ENCODE results near the gene MAGEH1. TPM values are rescaled to one million over a fixed set of nuclear protein-coding genes. Genes with fewer than 3 reads are reported as not detected.

Gene MAGEH1
- total and polyA plus RNA-seq, 7 donors, result 5.8 to 20.4 (median 8.2) TPM

DNA sequence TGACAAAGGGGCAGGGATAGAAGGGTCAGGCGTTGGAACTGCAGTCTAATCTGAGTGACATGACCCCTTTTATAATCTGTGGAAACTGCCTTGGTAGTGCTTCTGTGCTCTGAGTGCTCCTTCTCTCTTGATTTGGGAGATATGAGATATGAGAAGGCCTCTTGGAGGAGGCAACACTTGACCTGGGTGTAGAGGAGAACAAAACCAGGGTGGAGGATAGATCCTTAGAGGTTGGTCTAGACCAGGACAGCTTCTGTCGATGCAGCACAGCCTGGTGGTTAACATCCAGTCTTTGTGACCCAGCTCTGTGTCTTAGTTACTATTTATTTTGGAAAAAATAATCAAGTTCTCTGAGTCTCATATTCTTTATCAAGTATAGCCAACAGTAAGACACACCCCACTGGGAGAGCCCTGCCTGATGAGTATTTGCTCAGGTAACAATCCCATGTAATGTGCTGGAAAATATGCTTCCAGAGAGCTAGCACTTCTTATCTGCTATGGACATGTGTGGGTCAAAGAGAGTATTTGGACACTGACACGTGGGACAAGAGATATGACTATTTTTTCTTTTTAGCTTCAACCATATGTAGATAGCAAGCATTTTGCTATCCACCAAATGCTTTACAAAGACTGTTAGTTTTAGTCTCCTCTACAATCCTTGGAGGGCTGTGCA, 28.6 kb downstream of the MAGEH1 start:
- intact Hi-C loops (cut with DNase I), result no loop called here
- Histone ChIP-seq H3K9me3 (no peaks in the 10 kb centered on the region), H3K4me1 (no peaks in the 10 kb centered on the region), H3K27me3 (ENCODE audit: insufficient read depth in 3 of 3, low read length in 2 of 3) (peaks cover 0 to 10% (median 0%) of the 10 kb centered on the region in 3 donors), H3K36me3 (ENCODE audit: insufficient read depth in 1 of 2, low read depth in 1 of 2) (no peaks in the 10 kb centered on the region), H3K4me3 (no peak overlapping the region), H3K27ac (no peak overlapping the region)
- 53 to 81% (median 73%) methylated on average over 3 of the region's 3 CpGs for whole genome bisulfite sequencing, 3 donors
- ATAC-seq (no peak), DNase-seq (no peak)
- TF ChIP-seq, protein P1, sequence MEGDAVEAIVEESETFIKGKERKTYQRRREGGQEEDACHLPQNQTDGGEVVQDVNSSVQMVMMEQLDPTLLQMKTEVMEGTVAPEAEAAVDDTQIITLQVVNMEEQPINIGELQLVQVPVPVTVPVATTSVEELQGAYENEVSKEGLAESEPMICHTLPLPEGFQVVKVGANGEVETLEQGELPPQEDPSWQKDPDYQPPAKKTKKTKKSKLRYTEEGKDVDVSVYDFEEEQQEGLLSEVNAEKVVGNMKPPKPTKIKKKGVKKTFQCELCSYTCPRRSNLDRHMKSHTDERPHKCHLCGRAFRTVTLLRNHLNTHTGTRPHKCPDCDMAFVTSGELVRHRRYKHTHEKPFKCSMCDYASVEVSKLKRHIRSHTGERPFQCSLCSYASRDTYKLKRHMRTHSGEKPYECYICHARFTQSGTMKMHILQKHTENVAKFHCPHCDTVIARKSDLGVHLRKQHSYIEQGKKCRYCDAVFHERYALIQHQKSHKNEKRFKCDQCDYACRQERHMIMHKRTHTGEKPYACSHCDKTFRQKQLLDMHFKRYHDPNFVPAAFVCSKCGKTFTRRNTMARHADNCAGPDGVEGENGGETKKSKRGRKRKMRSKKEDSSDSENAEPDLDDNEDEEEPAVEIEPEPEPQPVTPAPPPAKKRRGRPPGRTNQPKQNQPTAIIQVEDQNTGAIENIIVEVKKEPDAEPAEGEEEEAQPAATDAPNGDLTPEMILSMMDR (IDR thresholded peaks at IDR 0.05), result no peak

DNA sequence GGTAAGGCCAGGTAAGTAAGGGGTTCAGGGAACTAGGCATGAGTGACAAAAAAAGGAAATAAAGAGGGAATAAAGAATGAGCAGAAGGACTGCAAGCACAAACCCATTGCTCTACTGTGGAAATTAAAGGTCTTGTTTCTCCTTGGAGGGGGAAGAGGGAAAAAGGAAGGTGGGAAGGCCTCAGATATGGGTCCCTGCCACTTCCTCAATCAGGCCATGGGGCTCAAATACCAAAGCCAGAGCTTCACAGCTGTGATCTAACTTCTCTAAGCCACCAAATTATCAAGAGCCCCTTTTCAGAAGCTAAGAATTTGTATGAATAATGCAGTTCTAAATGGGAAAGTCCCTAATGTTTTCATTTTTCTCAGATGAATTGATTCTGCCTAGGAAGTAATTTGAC, 33.0 kb downstream of the MAGEH1 start:
- H3K27ac ChIP-seq, result no peak overlapping the region
- DNase-seq, result no peak
- H3K4me3 ChIP-seq, result no peak overlapping the region
- ATAC-seq, result no peak
- no peaks in the 10 kb centered on the region for H3K36me3 ChIP-seq (ENCODE audit: insufficient read depth in 1 of 2, low read depth in 1 of 2)
- no peaks in the 10 kb centered on the region for H3K4me1 ChIP-seq
- no peaks in the 10 kb centered on the region for H3K9me3 ChIP-seq
- peaks cover 0 to 10% (median 0%) of the 10 kb centered on the region in 3 donors for H3K27me3 ChIP-seq (ENCODE audit: insufficient read depth in 3 of 3, low read length in 2 of 3)
- intact Hi-C loops (cut with DNase I), result no loop called here
- TF ChIP-seq, protein P1 (IDR thresholded peaks at IDR 0.05), result no peak

DNA sequence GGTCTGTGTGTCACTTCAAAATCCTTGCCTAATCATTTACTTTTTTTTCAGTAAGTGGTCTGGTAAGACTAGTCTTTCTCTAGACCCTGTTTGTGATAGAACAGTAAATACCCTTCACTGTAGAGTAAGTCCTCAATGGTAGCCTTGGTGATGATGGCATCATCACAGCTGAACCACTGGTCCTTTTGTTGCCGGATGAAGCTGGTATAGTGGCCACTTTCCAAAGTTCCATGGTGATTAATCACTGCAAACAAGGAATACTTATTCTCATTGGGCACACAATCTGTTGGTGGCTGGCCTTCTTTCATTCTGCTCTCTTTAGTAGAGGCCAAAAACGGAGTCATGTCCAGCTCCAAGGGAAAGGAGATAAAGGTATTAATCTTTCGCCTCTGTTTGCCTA, 34.8 kb downstream of the MAGEH1 start:
- Histone ChIP-seq H3K9me3 (no peaks in the 10 kb centered on the region), H3K27me3 (ENCODE audit: insufficient read depth in 3 of 3, low read length in 2 of 3) (peaks cover 0 to 4% (median 0%) of the 10 kb centered on the region in 3 donors), H3K36me3 (ENCODE audit: insufficient read depth in 1 of 2, low read depth in 1 of 2) (no peaks in the 10 kb centered on the region), H3K4me1 (no peaks in the 10 kb centered on the region), H3K4me3 (no peak overlapping the region), H3K27ac (no peak overlapping the region)
- no peak for ATAC-seq
- TF ChIP-seq, protein P1 (IDR thresholded peaks at IDR 0.05), result no peak
- 42 to 59% (median 44%) methylated on average over 3 of the region's 3 CpGs for WGBS, 3 donors
- intact Hi-C loops (cut with DNase I), result no loop called here
- no peak for DNase-seq

DNA sequence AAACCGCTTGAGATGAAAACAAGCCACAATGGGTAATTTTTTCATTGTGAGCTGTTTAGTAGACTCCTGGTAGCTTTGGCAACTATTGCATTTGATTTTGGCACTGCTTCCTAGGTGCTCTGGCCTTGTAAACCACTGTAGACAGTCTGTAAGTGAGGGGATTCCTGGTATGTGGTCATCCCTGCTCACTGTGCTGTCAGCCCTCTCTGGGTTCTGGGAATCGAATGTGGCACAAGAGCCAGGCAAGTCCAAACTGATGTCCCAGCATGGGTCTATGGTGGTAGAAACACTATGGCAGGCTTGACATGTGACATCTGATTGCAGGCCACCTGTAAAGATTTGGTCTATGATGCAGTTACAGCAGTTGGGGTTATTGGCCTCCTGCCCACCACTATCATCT, 35.2 kb downstream of the MAGEH1 start:
- TF ChIP-seq, protein P1 (IDR thresholded peaks at IDR 0.05), result no peak
- WGBS, 3 donors, result 72 to 89% (median 77%) methylated on average over 2 of the region's 2 CpGs
- H3K27ac ChIP-seq, result no peak overlapping the region
- H3K27me3 ChIP-seq (ENCODE audit: insufficient read depth in 3 of 3, low read length in 2 of 3), result no peaks in the 10 kb centered on the region
- DNase-seq (no peak), ATAC-seq (no peak)
- no peak overlapping the region for H3K4me3 ChIP-seq
- H3K36me3 ChIP-seq (ENCODE audit: insufficient read depth in 1 of 2, low read depth in 1 of 2), result no peaks in the 10 kb centered on the region
- H3K4me1 ChIP-seq, result no peaks in the 10 kb centered on the region
- intact Hi-C loops (cut with DNase I), result no loop called here
- no peaks in the 10 kb centered on the region for H3K9me3 ChIP-seq
